Measurements from ENCODE around the gene RPAIN.

RPAIN gene

GRCh38 chr17:5468075-5468473 is 48.1 kb downstream of the RPAIN start:
- no peak for TF ChIP-seq CTCF (conservative IDR thresholded peaks at IDR 0.05)
- peak overlapping the region; percentile 75 for H3K27ac ChIP-seq

- no peak for TF ChIP-seq CTCF (conservative IDR thresholded peaks at IDR 0.05)
- H3K27ac ChIP-seq, result no peak overlapping the region
These were observed 52.5 kb downstream of the RPAIN start for GRCh38 chr17:5472511-5472910.

GRCh38 chr17:5473906-5474305 is 53.9 kb downstream of the RPAIN start:
- no peak overlapping the region for H3K27ac ChIP-seq
- no peak for TF ChIP-seq CTCF (conservative IDR thresholded peaks at IDR 0.05)

- H3K27ac ChIP-seq, result no peak overlapping the region
- no peak for TF ChIP-seq CTCF (conservative IDR thresholded peaks at IDR 0.05)
These were observed 59.0 kb downstream of the RPAIN start for GRCh38 chr17:5478992-5479391.

GRCh38 chr17:5480962-5481361 is 61.0 kb downstream of the RPAIN start:
- no peak for TF ChIP-seq CTCF (conservative IDR thresholded peaks at IDR 0.05)
- no peak overlapping the region for H3K27ac ChIP-seq

GRCh38 chr17:5481451-5481850 is 61.5 kb downstream of the RPAIN start:
- no peak for TF ChIP-seq CTCF (conservative IDR thresholded peaks at IDR 0.05)
- H3K27ac ChIP-seq, result no peak overlapping the region
